ENCODE measurements around the gene SAMD4A. TPM values are rescaled to one million over a fixed set of nuclear protein-coding genes. Genes with fewer than 3 reads are reported as not detected.
"Not testable (repeated sequence)": the region's sequence is repeated elsewhere in the genome, so short reads cannot be mapped to it uniquely, and the experiment has no call there.

SAMD4A gene
- total and polyA plus RNA-seq, 8 donors: 4.5 to 40.5 (median 8.0) TPM

DNA sequence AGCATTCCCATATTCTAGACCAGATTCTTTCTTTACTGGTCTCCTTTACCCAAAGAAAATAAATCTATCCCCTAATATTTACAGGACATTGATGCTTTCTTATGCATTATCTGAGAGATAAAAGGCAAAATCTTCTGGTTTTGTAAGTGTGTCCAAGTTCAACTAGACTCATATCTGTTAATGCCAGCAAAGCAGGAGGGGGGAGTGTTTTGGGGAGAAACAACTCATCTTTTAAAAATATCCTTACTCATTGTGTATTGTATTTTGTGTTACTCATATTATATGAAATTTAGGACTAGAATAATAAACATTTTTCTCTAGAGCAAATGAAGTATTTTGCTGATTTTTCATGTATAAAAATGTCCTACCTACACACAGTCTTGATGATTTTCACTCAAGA is 54.8 kb downstream of the SAMD4A start:
- no peak overlapping the region for H3K4me3 ChIP-seq
- intact Hi-C loops (cut with DNase I): no loop called here
- H3K36me3 ChIP-seq: no peaks in the 10 kb centered on the region
- DNase-seq (no peak), ATAC-seq (no peak)
- no peaks in the 10 kb centered on the region for H3K9me3 ChIP-seq
- peaks cover 8 to 12% of the 10 kb centered on the region in 2 donors for H3K4me1 ChIP-seq
- no peaks in the 10 kb centered on the region for H3K27me3 ChIP-seq
- H3K27ac ChIP-seq: no peak overlapping the region
- TF ChIP-seq, protein P1, sequence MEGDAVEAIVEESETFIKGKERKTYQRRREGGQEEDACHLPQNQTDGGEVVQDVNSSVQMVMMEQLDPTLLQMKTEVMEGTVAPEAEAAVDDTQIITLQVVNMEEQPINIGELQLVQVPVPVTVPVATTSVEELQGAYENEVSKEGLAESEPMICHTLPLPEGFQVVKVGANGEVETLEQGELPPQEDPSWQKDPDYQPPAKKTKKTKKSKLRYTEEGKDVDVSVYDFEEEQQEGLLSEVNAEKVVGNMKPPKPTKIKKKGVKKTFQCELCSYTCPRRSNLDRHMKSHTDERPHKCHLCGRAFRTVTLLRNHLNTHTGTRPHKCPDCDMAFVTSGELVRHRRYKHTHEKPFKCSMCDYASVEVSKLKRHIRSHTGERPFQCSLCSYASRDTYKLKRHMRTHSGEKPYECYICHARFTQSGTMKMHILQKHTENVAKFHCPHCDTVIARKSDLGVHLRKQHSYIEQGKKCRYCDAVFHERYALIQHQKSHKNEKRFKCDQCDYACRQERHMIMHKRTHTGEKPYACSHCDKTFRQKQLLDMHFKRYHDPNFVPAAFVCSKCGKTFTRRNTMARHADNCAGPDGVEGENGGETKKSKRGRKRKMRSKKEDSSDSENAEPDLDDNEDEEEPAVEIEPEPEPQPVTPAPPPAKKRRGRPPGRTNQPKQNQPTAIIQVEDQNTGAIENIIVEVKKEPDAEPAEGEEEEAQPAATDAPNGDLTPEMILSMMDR (IDR thresholded peaks at IDR 0.05): no peak

DNA sequence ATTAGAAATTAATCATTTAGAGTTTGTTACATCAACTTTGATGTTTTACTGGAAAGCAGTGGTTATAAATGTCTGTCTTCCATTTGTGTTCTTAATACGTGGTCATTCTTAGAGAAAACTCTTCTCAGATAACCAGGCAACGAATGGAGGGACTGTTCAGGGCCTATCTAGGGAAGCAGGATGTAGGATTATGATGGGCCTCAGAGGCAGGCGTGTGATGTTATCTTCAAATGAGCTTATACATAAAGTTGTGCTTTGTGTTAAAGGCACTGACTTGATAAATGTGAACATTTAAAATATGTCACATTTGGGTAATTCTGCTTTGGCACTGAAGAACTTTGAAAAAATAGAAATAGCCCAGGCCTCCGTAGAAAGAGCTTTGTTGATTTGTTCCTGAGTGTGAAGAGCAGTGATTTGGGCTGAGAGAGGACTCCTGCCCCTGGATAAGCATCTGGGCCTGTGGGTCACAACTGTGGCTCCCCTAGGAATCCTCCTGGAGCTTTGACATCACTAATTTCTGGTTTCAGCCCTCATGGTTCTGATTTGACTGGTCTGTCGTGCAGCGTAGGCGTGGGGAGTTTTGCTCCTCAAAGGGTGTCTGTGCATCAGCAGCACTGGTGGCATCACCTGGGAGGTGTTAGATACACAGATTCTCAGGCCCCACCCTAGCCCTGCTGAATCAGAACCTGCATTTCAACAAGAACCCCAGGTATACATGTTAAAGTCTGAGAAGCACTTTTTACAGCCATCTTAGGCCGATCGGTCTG is 55.4 kb downstream of the SAMD4A start:
- H3K4me1 ChIP-seq: peaks cover 8 to 14% of the 10 kb centered on the region in 2 donors
- H3K4me3 ChIP-seq: no peak overlapping the region
- intact Hi-C loops (cut with DNase I): no loop called here
- H3K27me3 ChIP-seq: no peaks in the 10 kb centered on the region
- H3K36me3 ChIP-seq: no peaks in the 10 kb centered on the region
- H3K9me3 ChIP-seq: no peaks in the 10 kb centered on the region
- no peak for ATAC-seq
- TF ChIP-seq, protein P1 (IDR thresholded peaks at IDR 0.05): no peak
- DNase-seq: no peak
- no peak overlapping the region for H3K27ac ChIP-seq

DNA sequence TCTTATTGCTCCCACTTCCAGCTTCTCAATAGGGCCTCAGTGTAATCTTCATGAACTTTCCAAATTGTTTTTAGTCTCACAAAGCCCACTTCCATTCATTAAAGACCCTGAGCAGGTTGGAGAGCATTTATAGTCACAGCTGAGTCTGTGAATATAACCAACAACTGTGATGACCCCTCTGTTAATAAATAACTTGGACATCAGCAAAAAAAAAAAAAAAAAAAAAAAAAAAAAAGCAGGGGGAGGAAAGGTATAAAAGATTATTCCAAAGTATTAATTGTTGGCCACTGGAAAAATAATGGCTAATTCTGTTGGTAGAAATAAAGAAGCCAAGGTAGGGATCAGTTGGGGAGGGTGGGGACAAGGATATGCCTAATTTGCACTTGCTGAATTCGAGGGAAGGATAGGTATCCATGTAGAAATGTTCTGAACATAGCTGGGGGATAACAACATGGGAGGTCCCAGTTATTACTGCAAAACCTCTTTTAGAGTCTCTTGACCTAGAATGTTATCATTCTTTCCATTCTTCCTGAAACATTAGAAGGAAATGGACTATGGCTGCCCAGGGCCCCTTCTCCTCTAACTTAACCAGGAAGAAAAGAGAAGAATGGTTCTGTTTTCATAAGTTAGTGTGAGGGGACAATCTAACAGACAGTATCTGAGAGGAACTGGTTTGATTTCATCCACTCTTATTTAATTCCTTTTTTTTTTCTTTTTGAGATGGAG is 56.5 kb downstream of the SAMD4A start:
- ATAC-seq: no peak
- H3K9me3 ChIP-seq: no peaks in the 10 kb centered on the region
- intact Hi-C loops (cut with DNase I): no loop called here

DNA sequence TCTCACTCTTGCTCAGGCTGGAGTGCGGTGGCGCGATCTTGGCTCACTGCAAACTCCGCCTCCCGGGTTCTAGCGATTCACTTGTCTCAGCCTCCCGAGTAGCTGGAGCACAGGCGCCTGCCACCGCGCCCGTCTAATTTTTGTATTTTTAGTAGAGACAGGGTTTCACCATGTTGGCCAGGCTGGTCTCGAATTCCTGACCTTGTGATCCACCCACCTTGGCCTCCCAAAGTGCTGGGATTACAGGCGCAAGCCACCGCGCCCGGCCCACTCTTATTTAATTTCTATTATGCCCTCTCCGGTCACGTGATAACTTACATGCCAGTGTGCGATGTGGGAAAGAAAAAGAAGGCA is 57.1 kb downstream of the SAMD4A start:
- intact Hi-C loops (cut with DNase I); DNase-seq; ATAC-seq; H3K9me3 ChIP-seq; H3K27ac ChIP-seq; H3K36me3 ChIP-seq; H3K27me3 ChIP-seq; H3K4me3 ChIP-seq: not testable (repeated sequence)
- peaks cover 15 to 29% of the 10 kb centered on the region in 2 donors for H3K4me1 ChIP-seq

More for the DNA sequence above, 56.5 kb downstream of the SAMD4A start:
- Histone ChIP-seq H3K4me3 (no peak overlapping the region), H3K27me3 (no peaks in the 10 kb centered on the region), H3K36me3 (no peaks in the 10 kb centered on the region), H3K4me1 (peaks cover 13 to 24% of the 10 kb centered on the region in 2 donors), H3K27ac (no peak overlapping the region)
- no peak for DNase-seq
- TF ChIP-seq, protein P1 (IDR thresholded peaks at IDR 0.05): no peak

DNA sequence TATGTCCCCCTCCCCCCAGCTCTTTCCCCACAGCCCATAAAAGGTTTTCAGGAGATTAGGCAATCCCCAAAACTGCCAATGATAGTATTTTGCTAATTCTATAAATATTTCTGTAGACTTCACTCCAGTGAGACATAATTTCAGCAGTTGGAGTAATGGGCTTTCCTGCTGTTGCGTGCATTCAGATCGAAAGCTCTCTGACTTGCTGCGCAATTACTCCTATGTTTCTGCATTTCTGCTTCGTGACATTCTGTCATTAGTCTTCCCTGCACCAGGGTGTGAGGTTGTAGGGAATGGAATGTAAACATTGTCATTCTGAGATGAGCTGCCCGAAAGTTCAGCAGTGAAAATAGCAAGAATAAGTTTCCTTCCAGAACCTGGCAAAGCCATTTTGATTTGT is 58.2 kb downstream of the SAMD4A start:
- DNase-seq (peak in 1 of 4 donors; percentile 48), ATAC-seq (peak; percentile 18)
- Histone ChIP-seq H3K27ac (no peak overlapping the region), H3K27me3 (no peaks in the 10 kb centered on the region), H3K9me3 (no peaks in the 10 kb centered on the region), H3K4me3 (no peak overlapping the region), H3K36me3 (no peaks in the 10 kb centered on the region), H3K4me1 (peaks cover 15 to 31% of the 10 kb centered on the region in 2 donors)
- intact Hi-C loops (cut with DNase I): no loop called here
- TF ChIP-seq, protein P1 (IDR thresholded peaks at IDR 0.05): no peak

Data from left lung (tissue), 10 donors.